AG04450 (cell line): ENCODE results near the gene TULP4. TPM values are rescaled to one million over a fixed set of nuclear protein-coding genes. Genes with fewer than 3 reads are reported as not detected.

Experiments
- CTCF ChIA-PET: fragments of 300-600, 350-600 bp; formaldehyde crosslinking; extraction: SDS; loops from one replicate; lab custom pipeline; 2022; ENCODE audit warnings: antibody characterized with exemption, inconsistent platforms; lab: Charles Lee
- POLR2A ChIA-PET: fragments of 350-600 bp; formaldehyde crosslinking; extraction: SDS; loops from one replicate; lab custom pipeline; 2021; ENCODE audit warnings: antibody characterized with exemption, inconsistent platforms; lab: Yijun Ruan, JAX
- DNase-seq: peaks from one replicate; pipeline ENCODE4 v3.0.0-alpha.2; 2011; ENCODE audit warnings: low read depth, low spot score
- H3K27ac ChIP-seq: one replicate; pipeline ENCODE4 v1.5.1; 2012; ENCODE audit warnings: low read depth, low read length, control low read depth
- H3K27me3 ChIP-seq: one replicate; pipeline ENCODE4 v1.6.0; 2012; ENCODE audit warnings: low read length; ENCODE audit not compliant: control insufficient read depth, insufficient read depth
- H3K4me3 ChIP-seq: 2 replicates; pipeline ENCODE4 v1.5.1; 2011; ENCODE audit warnings: mild to moderate bottlenecking, low read depth, low read length, control low read depth
- H3K9me3 ChIP-seq: 2 replicates; pipeline ENCODE4 v1.5.1; 2012; ENCODE audit warnings: low read length; ENCODE audit not compliant: control insufficient read depth, insufficient read depth
- CTCF ChIP-seq: IDR thresholded peaks from 2 replicates; pipeline ENCODE4 v1.5.1; 2011; ENCODE audit warnings: low read depth, low read length, control low read depth, inconsistent platforms
- polyA plus RNA-seq: library from polyadenylated mRNA; depleted of rRNA; stranded (reverse); fragments of >200 nt; gene quantifications from 2 replicates; pipeline ENCODE4 v1.2.3, GENCODE V29; 2011

TULP4 gene
- polyA plus RNA-seq, 1 experiment, result 15.9 TPM

- Histone ChIP-seq H3K4me3 (no peak overlapping the region), H3K27me3 (no peaks in the 10 kb centered on the region), H3K27ac (no peak overlapping the region), H3K9me3 (no peaks in the 10 kb centered on the region)
- ChIA-PET CTCF (interaction anchor here (0.7 to 1.6 kb wide), 4 partner anchors 9 to 291 kb away, joined by 3 to 11 read pairs (median 9); no protein-coding TSS in a partner anchor), POLR2A (no interaction called here)
- no peak for TF ChIP-seq CTCF
- no peak for DNase-seq
These were observed 197.2 kb downstream of the TULP4 start for GRCh38 chr6:158509465-158509864.

GRCh38 chr6:158512809-158513208 is 200.5 kb downstream of the TULP4 start:
- TF ChIP-seq CTCF, result no peak
- no peak for DNase-seq
- Histone ChIP-seq H3K9me3 (no peaks in the 10 kb centered on the region), H3K27ac (no peak overlapping the region), H3K27me3 (no peaks in the 10 kb centered on the region), H3K4me3 (no peak overlapping the region)
- POLR2A ChIA-PET, result no interaction called here
- CTCF ChIA-PET, result interaction anchor here (1.5 kb wide), 1 partner anchor 292 kb away, joined by 5 read pairs; no protein-coding TSS in a partner anchor

- TF ChIP-seq CTCF, result no peak
- no peak for DNase-seq
- no peak overlapping the region for H3K27ac ChIP-seq
- H3K9me3 ChIP-seq, result no peaks in the 10 kb centered on the region
- no peaks in the 10 kb centered on the region for H3K27me3 ChIP-seq
- POLR2A ChIA-PET, result no interaction called here
- CTCF ChIA-PET, result no interaction called here
- H3K4me3 ChIP-seq, result no peak overlapping the region
These were observed 201.9 kb downstream of the TULP4 start for GRCh38 chr6:158514176-158514575.

GRCh38 chr6:158514991-158515390 is 202.7 kb downstream of the TULP4 start:
- TF ChIP-seq CTCF, result no peak
- ChIA-PET CTCF (interaction anchor here (1.1 kb wide), 1 partner anchor 294 kb away, joined by 4 read pairs; no protein-coding TSS in a partner anchor), POLR2A (no interaction called here)
- H3K9me3 ChIP-seq, result no peaks in the 10 kb centered on the region
- DNase-seq, result no peak
- H3K4me3 ChIP-seq, result no peak overlapping the region
- H3K27me3 ChIP-seq, result no peaks in the 10 kb centered on the region
- no peak overlapping the region for H3K27ac ChIP-seq

GRCh38 chr6:158516098-158516497 is 203.8 kb downstream of the TULP4 start:
- CTCF ChIA-PET, result interaction anchor here (1.7 kb wide), 1 partner anchor 295 kb away, joined by 8 read pairs; no protein-coding TSS in a partner anchor
- POLR2A ChIA-PET, result no interaction called here

More at GRCh38 chr6:158516098-158516497, 203.8 kb downstream of the TULP4 start:
- no peak for TF ChIP-seq CTCF
- DNase-seq, result no peak
- no peak overlapping the region for H3K4me3 ChIP-seq
- H3K27ac ChIP-seq, result no peak overlapping the region
- H3K27me3 ChIP-seq, result no peaks in the 10 kb centered on the region
- H3K9me3 ChIP-seq, result no peaks in the 10 kb centered on the region
